ENCODE results near the gene PLEKHF1. TPM values are rescaled to one million over a fixed set of nuclear protein-coding genes. Genes with fewer than 3 reads are reported as not detected.

Gene PLEKHF1
- total RNA-seq, 2 donors from 2014 or later = 2.6 to 2.8 TPM

- H3K4me3 ChIP-seq (ENCODE audit: low read length) = no peak overlapping the region
- Mint-ChIP-seq H3K27ac (no peak overlapping the region), H3K4me1 (no peaks in the 10 kb centered on the region), H3K36me3 (ENCODE audit: low read depth) (peaks cover 29% of the 10 kb centered on the region), H3K4me3 (no peak overlapping the region), H3K9me3 (no peaks in the 10 kb centered on the region), H3K27me3 (ENCODE audit: insufficient read depth) (peaks cover 1% of the 10 kb centered on the region)
- no peak for DNase-seq
- H3K36me3 ChIP-seq (ENCODE audit: control insufficient read depth, insufficient read depth, low read length) = peaks cover 25% of the 10 kb centered on the region
- no peaks in the 10 kb centered on the region for H3K4me1 ChIP-seq (ENCODE audit: control insufficient read depth, insufficient read depth, low read length)
- TF ChIP-seq CTCF (conservative IDR thresholded peaks at IDR 0.05) = no peak
- no peaks in the 10 kb centered on the region for H3K27me3 ChIP-seq (ENCODE audit: control insufficient read depth, insufficient read depth, low read length, poor library complexity, severe bottlenecking)
- WGBS, 2 experiments (ENCODE audit: insufficient coverage in 1 of 2, insufficient read length in 1 of 2) = 90 to 91% methylated on average over 8 to 16 of the region's 16 CpGs
- H3K9ac ChIP-seq (ENCODE audit: extremely low read depth, low read length, poor library complexity, severe bottlenecking) = no peak overlapping the region
- no peak overlapping the region for H3K27ac ChIP-seq (ENCODE audit: low read depth, low read length)
- H3K9me3 ChIP-seq (ENCODE audit: control insufficient read depth, low read length) = no peaks in the 10 kb centered on the region
Observed at GRCh38 chr19:29617366-29618266, 47.6 kb upstream of the PLEKHF1 start.

GRCh38 chr19:29618434-29618833 is 46.8 kb upstream of the PLEKHF1 start:
- WGBS, 2 experiments (ENCODE audit: insufficient coverage in 1 of 2, insufficient read length in 1 of 2) = 89 to 97% methylated on average over 4 to 7 of the region's 7 CpGs
- Histone ChIP-seq H3K4me3 (ENCODE audit: low read length) (no peak overlapping the region), H3K4me1 (ENCODE audit: control insufficient read depth, insufficient read depth, low read length) (no peaks in the 10 kb centered on the region), H3K9ac (ENCODE audit: extremely low read depth, low read length, poor library complexity, severe bottlenecking) (no peak overlapping the region), H3K27me3 (ENCODE audit: control insufficient read depth, insufficient read depth, low read length, poor library complexity, severe bottlenecking) (no peaks in the 10 kb centered on the region), H3K27ac (ENCODE audit: low read depth, low read length) (no peak overlapping the region), H3K9me3 (ENCODE audit: control insufficient read depth, low read length) (no peaks in the 10 kb centered on the region), H3K36me3 (ENCODE audit: control insufficient read depth, insufficient read depth, low read length) (peaks cover 17% of the 10 kb centered on the region)
- H3K27ac Mint-ChIP-seq = no peak overlapping the region
- no peak overlapping the region for H3K4me3 Mint-ChIP-seq
- H3K4me1 Mint-ChIP-seq = no peaks in the 10 kb centered on the region
- H3K36me3 Mint-ChIP-seq (ENCODE audit: low read depth) = peaks cover 22% of the 10 kb centered on the region
- DNase-seq = no peak
- peaks cover 1% of the 10 kb centered on the region for H3K27me3 Mint-ChIP-seq (ENCODE audit: insufficient read depth)
- no peak for TF ChIP-seq CTCF (conservative IDR thresholded peaks at IDR 0.05)
- no peaks in the 10 kb centered on the region for H3K9me3 Mint-ChIP-seq

GRCh38 chr19:29618871-29619270 is 46.4 kb upstream of the PLEKHF1 start:
- DNase-seq = no peak
- no peaks in the 10 kb centered on the region for H3K4me1 Mint-ChIP-seq
- H3K27ac Mint-ChIP-seq = no peak overlapping the region
- Histone ChIP-seq H3K36me3 (ENCODE audit: control insufficient read depth, insufficient read depth, low read length) (peaks cover 15% of the 10 kb centered on the region), H3K9me3 (ENCODE audit: control insufficient read depth, low read length) (no peaks in the 10 kb centered on the region), H3K27me3 (ENCODE audit: control insufficient read depth, insufficient read depth, low read length, poor library complexity, severe bottlenecking) (no peaks in the 10 kb centered on the region), H3K4me1 (ENCODE audit: control insufficient read depth, insufficient read depth, low read length) (no peaks in the 10 kb centered on the region), H3K4me3 (ENCODE audit: low read length) (no peak overlapping the region), H3K27ac (ENCODE audit: low read depth, low read length) (no peak overlapping the region), H3K9ac (ENCODE audit: extremely low read depth, low read length, poor library complexity, severe bottlenecking) (no peak overlapping the region)
- H3K9me3 Mint-ChIP-seq = no peaks in the 10 kb centered on the region
- peaks cover 21% of the 10 kb centered on the region for H3K36me3 Mint-ChIP-seq (ENCODE audit: low read depth)
- no peak for TF ChIP-seq CTCF (conservative IDR thresholded peaks at IDR 0.05)
- no peak overlapping the region for H3K4me3 Mint-ChIP-seq
- WGBS, 2 experiments (ENCODE audit: insufficient coverage in 1 of 2, insufficient read length in 1 of 2) = 81 to 93% methylated on average over 6 to 7 of the region's 7 CpGs
- peaks cover 1% of the 10 kb centered on the region for H3K27me3 Mint-ChIP-seq (ENCODE audit: insufficient read depth)

All from endodermal cell (in vitro differentiated cells).